NCI-H1417 treated with DMSO at 0.1 percent for 48 hours (cell line): ENCODE results near the gene TUBD1.
A peak's percentile ranks its signal among the peaks of the same experiment; 100 is the strongest.
"Not testable (repeated sequence)": the region's sequence is repeated elsewhere in the genome, so short reads cannot be mapped to it uniquely, and the experiment has no call there.

Experiments
- DNase-seq: peaks from one replicate; lab custom pipeline; 2025; lab: John Stamatoyannopoulos, UW

TUBD1 gene, protein sequence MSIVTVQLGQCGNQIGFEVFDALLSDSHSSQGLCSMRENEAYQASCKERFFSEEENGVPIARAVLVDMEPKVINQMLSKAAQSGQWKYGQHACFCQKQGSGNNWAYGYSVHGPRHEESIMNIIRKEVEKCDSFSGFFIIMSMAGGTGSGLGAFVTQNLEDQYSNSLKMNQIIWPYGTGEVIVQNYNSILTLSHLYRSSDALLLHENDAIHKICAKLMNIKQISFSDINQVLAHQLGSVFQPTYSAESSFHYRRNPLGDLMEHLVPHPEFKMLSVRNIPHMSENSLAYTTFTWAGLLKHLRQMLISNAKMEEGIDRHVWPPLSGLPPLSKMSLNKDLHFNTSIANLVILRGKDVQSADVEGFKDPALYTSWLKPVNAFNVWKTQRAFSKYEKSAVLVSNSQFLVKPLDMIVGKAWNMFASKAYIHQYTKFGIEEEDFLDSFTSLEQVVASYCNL

DNA sequence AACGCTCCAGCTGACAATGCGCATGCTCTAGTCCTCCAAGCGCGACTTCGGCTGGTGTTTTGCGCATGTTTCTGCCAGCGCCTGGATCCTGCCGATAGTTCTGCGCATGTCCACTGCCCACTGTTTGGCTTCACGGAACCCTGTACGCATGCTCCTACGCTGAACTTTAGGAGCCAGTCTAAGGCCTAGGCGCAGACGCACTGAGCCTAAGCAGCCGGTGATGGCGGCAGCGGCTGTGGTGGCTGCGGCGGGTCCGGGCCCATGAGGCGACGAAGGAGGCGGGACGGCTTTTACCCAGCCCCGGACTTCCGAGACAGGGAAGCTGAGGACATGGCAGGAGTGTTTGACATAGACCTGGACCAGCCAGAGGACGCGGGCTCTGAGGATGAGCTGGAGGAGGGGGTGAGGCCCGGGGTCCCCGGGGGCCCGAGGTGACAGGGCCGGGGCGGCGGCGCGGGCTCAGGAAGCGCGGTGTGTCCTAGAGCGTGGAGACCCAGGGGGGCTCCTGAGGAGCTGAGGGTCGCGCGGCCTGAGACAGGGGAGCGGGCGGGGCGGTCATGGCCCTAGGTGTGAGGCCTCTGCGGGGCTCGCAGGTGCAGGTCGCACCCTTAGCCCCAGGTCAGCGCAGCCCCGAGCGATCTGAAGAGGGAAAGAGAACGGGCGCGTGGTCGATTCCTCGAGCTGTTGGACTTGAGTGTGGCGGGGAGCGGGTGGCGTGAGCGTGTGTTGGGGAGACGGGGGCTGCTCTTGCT lies at the start of gene TUBD1, which contains the start of gene RPS6KB1:
Gene TUBD1, minus strand, starts transcription at position 20 of the 752 bp plus-strand sequence. CDS start 1,941 bp downstream, outside the sequence.
Gene RPS6KB1, plus strand, starts transcription at position 198 of the 752 bp plus-strand sequence. Its CDS starts 64 bp downstream, at position 262.
- DNase-seq, result peak; percentile 96

DNA sequence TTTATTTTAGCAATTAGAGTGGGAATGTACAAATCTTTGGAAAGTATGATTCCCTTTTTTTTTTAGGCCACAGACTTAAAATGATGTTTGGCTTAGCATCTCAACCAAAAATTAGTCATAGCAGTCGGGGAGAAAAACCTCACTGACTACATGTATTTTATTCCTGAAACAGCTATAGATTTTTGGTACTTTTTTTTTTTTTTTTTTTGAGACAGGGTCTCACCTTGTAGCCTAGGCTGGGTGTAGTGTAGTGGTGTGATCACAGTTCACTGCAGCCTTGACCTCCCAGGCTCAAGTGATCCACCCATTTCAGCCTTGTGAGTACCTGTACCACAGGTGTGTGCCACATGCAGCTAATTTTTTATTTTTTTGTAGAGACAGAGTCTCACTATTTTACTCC lies 48.4 kb upstream of the TUBD1 start:
- DNase-seq, result no peak

DNA sequence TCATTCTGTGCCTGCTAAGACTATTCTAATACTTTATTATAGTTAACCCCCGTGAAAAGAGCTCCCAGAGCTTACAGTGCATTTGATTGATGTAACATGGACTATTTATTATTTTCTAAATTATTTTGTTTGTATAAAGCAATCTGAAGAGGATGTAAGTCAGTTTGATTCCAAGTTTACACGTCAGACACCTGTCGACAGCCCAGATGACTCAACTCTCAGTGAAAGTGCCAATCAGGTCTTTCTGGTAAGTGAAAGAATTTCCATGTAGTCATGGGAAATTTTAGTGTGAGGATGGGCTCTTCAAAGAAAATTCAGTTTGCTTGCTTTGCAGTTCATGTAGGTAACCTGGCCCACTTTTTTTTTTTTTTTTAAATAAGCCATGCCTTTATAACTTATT lies 48.0 kb upstream of the TUBD1 start:
- not testable (repeated sequence) for DNase-seq

- DNase-seq, result not testable (repeated sequence)
Measured at GRCh38 chr17:59933317-59933716, 40.6 kb upstream of the TUBD1 start.

- DNase-seq, result not testable (repeated sequence)
Measured at GRCh38 chr17:59930768-59931167, 38.0 kb upstream of the TUBD1 start.

GRCh38 chr17:59930121-59930520 lies 37.4 kb upstream of the TUBD1 start:
- not testable (repeated sequence) for DNase-seq

DNA sequence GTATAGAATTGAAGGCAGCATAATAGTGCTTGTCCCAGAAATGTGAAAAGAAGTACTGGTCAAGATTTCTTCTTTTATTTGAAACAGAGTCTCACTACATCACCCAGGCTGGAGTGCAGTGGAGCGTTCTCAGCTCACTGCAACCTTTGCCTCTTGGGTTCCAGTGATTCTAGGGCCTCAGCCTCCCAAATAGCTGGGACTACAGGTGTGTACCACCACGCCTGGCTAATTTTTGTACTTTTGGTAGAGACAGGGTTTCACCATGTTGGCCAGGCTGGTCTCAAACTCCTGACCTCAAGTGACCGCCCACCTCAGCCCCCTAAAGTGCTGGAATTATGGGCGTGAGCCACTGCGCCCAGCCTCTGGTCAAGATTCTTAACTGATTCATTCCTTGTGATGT lies 27.9 kb upstream of the TUBD1 start:
- DNase-seq, result not testable (repeated sequence)

DNA sequence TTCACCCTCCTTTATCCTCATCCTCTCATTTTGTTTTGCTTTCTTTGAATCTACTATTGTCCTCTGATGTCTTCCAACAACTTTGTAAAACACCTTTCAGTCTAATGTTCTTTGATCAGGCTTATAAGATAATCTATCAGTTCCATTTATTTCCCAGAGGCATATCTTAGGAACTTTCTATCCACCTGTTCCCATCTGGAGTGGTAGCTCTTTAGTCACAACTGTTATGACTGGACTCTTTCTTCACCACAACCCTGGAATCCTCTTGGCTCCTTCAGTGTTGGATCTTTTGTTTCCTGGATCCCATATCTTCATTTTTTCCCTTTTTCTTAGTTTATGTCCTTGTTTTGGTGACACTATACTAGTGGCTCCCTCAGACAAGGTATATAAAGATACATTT lies 23.7 kb upstream of the TUBD1 start:
- DNase-seq, result no peak

DNA sequence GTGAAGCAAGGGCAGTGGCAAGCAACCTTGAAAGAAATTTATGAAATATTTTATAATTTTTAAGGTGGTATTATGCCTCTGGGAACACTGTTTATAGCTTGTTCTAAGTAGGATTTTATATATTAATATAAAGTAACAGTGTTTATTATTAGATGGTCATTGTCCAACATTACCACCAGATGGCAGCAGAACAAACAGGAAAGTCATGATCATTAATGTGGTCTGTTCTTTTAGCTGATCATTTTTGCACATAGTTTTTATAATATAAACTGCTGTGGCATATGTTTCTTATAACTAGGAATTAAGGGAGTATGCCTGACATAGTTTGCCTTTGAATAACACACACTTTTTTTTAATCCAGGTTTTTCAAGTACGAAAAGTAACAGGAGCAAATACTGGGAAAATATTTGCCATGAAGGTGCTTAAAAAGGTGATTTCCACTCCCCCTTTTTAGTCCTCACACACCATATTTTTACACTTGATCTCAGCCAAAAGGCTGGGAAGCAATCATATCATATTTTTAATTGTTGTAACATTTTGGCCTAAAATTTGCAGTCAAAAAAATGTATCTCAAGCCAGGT lies 21.6 kb upstream of the TUBD1 start:
- DNase-seq, result no peak

- DNase-seq, result no peak
Measured at GRCh38 chr17:59907467-59907866, 14.7 kb upstream of the TUBD1 start.

DNA sequence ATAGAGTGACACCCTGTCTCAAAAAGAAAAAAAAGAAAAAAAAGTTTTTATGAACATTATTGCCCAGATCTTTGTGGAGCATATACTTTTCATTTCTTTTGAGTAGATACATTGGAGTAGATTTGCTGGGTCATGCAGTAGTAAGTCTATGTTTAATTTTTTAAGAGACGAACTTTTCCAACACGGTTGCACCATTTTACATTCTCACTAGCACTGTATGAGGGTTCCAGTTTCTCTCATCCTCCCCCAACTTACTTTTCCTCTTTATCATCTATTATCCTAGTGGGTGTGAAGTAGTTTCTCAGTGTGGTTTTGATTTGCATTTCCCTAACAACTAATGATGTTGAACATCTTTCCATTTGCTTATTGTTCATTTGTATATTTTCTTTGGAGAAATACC lies 10.7 kb upstream of the TUBD1 start:
- no peak for DNase-seq

- no peak for DNase-seq
Measured at GRCh38 chr17:59901604-59902003, 8.9 kb upstream of the TUBD1 start.

DNA sequence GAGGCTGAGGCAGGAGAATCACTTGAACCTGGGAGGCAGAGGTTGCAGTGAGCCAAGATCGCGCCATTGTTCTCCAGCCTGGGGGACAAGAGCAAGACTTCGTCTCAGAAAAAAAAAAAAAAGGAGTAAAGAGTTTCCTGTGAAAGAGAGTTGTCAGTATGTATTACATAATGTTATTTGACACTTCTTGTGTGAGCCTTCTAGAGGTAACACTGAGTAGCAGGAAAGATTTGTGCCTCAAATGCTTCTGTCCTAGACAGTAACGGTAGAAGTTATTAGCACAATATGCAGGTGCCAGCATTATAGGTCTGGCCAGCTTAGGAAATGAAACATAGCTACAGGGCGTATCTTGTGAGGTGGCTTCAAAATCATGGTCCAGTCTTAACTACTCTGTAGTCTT lies 6.4 kb upstream of the TUBD1 start:
- no peak for DNase-seq

DNA sequence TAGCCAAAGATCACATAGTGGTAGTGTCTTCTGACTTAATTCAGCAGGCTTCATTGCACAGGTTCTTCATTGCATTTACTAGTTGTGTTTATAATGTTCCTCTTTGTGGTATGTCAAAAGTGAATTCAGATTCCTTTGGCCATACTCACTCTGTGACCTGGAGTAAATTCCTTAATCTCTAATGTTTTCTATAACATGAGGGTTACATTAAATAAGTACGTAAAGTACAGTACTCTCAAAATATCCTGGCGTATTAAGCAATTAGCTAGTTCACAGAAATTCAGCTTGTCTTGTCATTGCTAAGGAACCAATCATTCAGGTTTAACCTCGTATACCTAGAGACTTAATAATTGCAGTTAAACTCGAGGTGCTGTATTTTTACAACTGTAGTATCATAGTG lies 4.3 kb upstream of the TUBD1 start:
- no peak for DNase-seq

DNA sequence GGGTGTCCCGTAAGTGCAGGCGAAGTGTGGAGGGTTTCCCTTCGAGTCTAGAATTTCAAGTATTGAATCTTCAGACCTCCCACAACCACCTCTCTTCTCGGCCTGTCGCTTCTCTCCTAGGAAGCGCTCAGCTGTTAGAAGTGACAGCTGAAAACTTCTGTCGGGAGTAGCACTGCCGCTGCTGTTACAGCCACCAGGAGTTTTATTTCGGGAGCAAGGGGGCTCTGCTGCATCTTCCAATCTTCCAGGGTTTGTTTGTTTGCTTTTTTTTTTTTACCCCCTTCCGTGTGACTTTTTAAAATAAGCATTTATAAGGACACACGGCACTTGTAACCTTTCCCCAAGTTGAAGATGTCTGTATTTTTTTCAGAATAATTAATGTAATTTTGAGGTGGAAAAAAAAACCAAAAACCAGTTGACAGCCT lies 945 bp upstream of the TUBD1 start:
- DNase-seq, result no peak

DNA sequence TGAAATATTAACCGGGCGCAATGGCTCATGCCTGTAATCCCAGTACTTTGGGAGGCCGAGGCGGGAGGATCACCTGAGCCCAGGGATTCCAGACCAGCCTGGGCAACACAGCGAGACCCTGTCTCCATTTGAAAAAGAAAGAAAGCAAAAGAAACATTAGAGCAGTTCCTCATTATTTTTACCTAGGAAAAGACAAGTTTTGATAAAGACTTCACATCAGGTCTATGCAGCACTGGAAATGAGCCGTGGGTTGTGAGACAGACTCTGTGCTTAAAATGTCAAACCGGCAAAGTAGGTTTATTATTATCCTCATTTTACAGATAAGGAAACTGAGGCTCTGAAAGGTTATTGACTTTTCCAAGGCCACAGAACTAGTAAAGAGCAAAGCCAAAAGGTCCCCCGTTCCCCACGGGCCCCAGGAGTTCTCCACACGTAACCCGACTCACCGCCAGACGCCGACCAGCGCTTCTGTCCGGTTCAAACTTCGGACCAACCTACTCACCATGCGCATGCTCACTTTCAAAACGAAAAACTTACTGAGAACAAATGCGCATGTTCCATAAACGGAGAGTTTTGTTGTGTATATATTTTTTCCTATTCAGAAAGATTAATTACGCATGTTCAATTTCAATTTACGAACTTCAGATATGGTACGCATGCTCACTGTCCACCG lies 356 bp downstream of the TUBD1 start:
- no peak for DNase-seq

- DNase-seq, result no peak
Measured at GRCh38 chr17:59890720-59891119, 2.0 kb downstream of the TUBD1 start.

- no peak for DNase-seq
Measured at GRCh38 chr17:59888145-59888750, 4.5 kb downstream of the TUBD1 start.

DNA sequence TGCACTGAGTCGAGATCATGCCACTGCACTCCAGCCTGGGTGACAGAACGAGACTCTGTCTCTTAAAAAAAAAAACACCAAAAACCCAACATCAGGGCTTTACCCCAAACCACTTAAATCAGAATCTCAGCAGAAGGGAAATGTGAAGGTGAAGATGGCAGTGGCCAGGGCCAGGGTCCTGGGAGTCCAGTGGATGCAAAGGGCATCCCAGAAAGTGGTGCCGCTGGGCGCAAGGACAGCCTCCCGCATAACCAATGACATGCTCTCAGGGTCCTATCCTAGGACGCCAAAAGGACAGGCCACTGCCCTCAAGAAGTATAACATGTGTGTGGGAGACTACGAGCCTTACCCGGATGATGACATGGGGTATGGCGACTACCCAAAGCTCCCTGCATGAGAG lies 7.9 kb downstream of the TUBD1 start:
- no peak for DNase-seq

- DNase-seq, result no peak
Measured at GRCh38 chr17:59878624-59879023, 14.1 kb downstream of the TUBD1 start.

- DNase-seq, result no peak
Measured at GRCh38 chr17:59877965-59878364, 14.8 kb downstream of the TUBD1 start.

DNA sequence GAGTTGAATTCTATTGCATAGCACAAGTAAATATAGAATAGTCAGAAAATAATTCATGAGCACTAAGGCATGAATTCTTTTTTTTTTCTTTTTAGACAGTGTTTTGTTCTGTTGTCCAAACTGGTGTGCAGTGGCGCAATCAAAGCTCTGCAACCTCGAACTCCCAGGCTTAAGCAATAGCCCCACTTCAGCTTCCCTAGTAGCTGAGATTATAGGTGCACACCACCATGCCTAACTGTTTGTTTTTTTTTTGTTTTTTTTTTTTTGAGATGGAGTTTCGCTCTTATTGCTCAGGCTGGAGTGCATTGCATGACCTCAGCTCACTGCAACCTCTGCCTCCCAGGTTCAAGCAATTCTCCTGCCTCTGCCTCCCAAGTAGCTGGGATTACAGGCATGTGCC lies 16.6 kb downstream of the TUBD1 start:
- no peak for DNase-seq
